Mesangial cell (primary cell): Measurements from ENCODE around the gene CD27. TPM values are rescaled to one million over a fixed set of nuclear protein-coding genes. Genes with fewer than 3 reads are reported as not detected.

Experiments used
- total RNA-seq: library from RNA; depleted of rRNA; stranded (reverse); fragments of >200 nt; gene quantifications from 2 replicates; pipeline ENCODE4 v1.2.3, GENCODE V29; 2015

The CD27 gene
- 0.51 TPM in 1 of 2 replicates, not detected in the other for total RNA-seq

GRCh38 chr12:6444704-6445688, at the start of gene CD27:
CD27 (plus strand) TSS chr12:6444955; CDS start chr12:6445096, 141 bp downstream.

GRCh38 chr12:6451348-6452244, 6.8 kb downstream of the CD27 start, which contains the start of gene TAPBPL:
TAPBPL (plus strand) TSS chr12:6452042; CDS start chr12:6452249, 207 bp downstream.

GRCh38 chr12:6470375-6471163, 25.8 kb downstream of the CD27 start, which contains the start of gene VAMP1:
VAMP1 (minus strand) TSS chr12:6470677; CDS start chr12:6470531, 146 bp downstream.

GRCh38 chr12:6492838-6493496, 48.2 kb downstream of the CD27 start, which contains the start of gene MRPL51:
MRPL51 (minus strand) TSS chr12:6493262; CDS start chr12:6493136, 126 bp downstream.

GRCh38 chr12:6493497-6494257, 48.9 kb downstream of the CD27 start, which contains the start of gene NCAPD2:
NCAPD2 (plus strand) TSS chr12:6494102; CDS start chr12:6495099, 997 bp downstream.

Other genes starting within 250 kb of the CD27 start
- gene CD9, start 244.6 kb upstream of the CD27 start, total RNA-seq = 119 and 165 TPM in 2 replicates
- gene PLEKHG6, start 134.3 kb upstream of the CD27 start, total RNA-seq = 0.65 and 1.3 TPM in 2 replicates
- gene TNFRSF1A, start 102.9 kb upstream of the CD27 start, total RNA-seq = 219 and 360 TPM in 2 replicates
- 5.9 and 63.5 TPM in 2 replicates for gene SCNN1A, start 69.4 kb upstream of the CD27 start, total RNA-seq
- 89.3 and 169 TPM in 2 replicates for gene LTBR, start 60.8 kb upstream of the CD27 start, total RNA-seq
- 11.4 and 21.4 TPM in 2 replicates for gene TAPBPL, start 7.1 kb downstream of the CD27 start, total RNA-seq
- gene VAMP1, start 25.7 kb downstream of the CD27 start, total RNA-seq = 3.1 and 7.0 TPM in 2 replicates
- gene MRPL51, start 48.3 kb downstream of the CD27 start, total RNA-seq = 39.6 and 73.5 TPM in 2 replicates
- gene NCAPD2, start 49.1 kb downstream of the CD27 start, total RNA-seq = 42.2 and 227 TPM in 2 replicates
- gene GAPDH, start 89.6 kb downstream of the CD27 start, total RNA-seq = 5,203 and 7,437 TPM in 2 replicates
- 8.1 and 13.4 TPM in 2 replicates for gene IFFO1, start 111.1 kb downstream of the CD27 start, total RNA-seq
- gene NOP2, start 123.3 kb downstream of the CD27 start, total RNA-seq = 28.6 and 36.3 TPM in 2 replicates
- gene CHD4, start 162.4 kb downstream of the CD27 start, total RNA-seq = 236 and 412 TPM in 2 replicates
- gene LPAR5, start 191.0 kb downstream of the CD27 start, total RNA-seq = 2.1 and 3.0 TPM in 2 replicates
- gene ACRBP, start 202.5 kb downstream of the CD27 start, total RNA-seq = 0.49 and 8.7 TPM in 2 replicates
- gene ING4, start 218.2 kb downstream of the CD27 start, total RNA-seq = 14.5 and 50.5 TPM in 2 replicates
- gene ZNF384, start 244.4 kb downstream of the CD27 start, total RNA-seq = 28.8 and 35.1 TPM in 2 replicates